Stimulated activated CD4-positive, alpha-beta T cell treated with anti-CD3 and anti-CD28 coated beads, Interleukin-1b, Interleukin-23, amount 100 ng/mL, for 1 hour (primary cell): Measurements from ENCODE around the gene PIGR.

Source experiments
- DNase-seq, 2 donors: peaks; one replicate each; pipeline ENCODE4 v3.0.0-alpha.2; 2020; ENCODE audit warnings: low read depth in 2 of 2

Gene PIGR

GRCh38 chr1:206890125-206891060 lies 55.9 kb downstream of the PIGR start:
- DNase-seq = no peak

- DNase-seq = no peak
Measured at GRCh38 chr1:206887701-206888100, 58.6 kb downstream of the PIGR start.

- DNase-seq = no peak
Measured at GRCh38 chr1:206886831-206887230, 59.4 kb downstream of the PIGR start.

- DNase-seq = no peak
Measured at GRCh38 chr1:206885341-206886060, 60.8 kb downstream of the PIGR start.

DNA sequence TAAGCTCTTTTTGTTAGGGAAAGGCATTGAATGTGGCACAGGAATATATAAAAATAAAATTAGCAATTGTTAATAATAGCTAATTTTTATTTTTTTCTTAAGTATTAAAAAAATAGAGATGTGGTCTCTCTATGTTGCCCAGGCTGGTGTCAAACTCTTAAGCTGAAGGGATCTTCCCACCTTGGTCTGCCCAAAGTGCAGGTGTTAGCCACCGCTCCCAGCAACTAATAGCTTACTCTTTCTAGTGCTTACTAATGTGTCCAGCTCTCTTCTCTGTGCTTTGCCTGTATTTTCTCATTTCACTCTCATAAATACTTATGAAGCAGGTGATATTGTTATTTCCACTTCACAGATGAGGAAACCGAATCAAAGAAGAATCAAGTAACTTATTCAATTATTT lies 62.4 kb downstream of the PIGR start:
- DNase-seq = no peak

- DNase-seq = no peak
Measured at GRCh38 chr1:206883160-206883559, 63.1 kb downstream of the PIGR start.

- no peak for DNase-seq
Measured at GRCh38 chr1:206882555-206882954, 63.7 kb downstream of the PIGR start.

- no peak for DNase-seq
Measured at GRCh38 chr1:206880314-206880713, 66.0 kb downstream of the PIGR start.
